Mucosa of descending colon (tissue), 3 donors: ENCODE measurements around the gene CDC34. TPM values are rescaled to one million over a fixed set of nuclear protein-coding genes. Genes with fewer than 3 reads are reported as not detected.
A peak's percentile ranks its signal among the peaks of the same experiment; 100 is the strongest.

Source experiments
- ATAC-seq: fragments of 200-7000 bp; cut with Tn5 transposase; one replicate; pipeline ENCODE4 v1.9.1; 2020; ENCODE audit warnings: mild to moderate bottlenecking, moderate library complexity
- DNase-seq, 3 donors: peaks; one replicate each; pipeline ENCODE4 v3.0.0-alpha.2; 2020
- H3K36me3 ChIP-seq: fragments of 200-600 bp; one replicate; pipeline ENCODE4 v1.8.0; 2021; ENCODE audit warnings: low read depth, mild to moderate bottlenecking
- H3K4me1 ChIP-seq: fragments of 200-600 bp; one replicate; pipeline ENCODE4 v1.8.0; 2021; ENCODE audit warnings: low read depth, mild to moderate bottlenecking
- H3K4me3 ChIP-seq: fragments of 200-600 bp; one replicate; pipeline ENCODE4 v1.8.0; 2021; ENCODE audit warnings: mild to moderate bottlenecking
- H3K9me3 ChIP-seq: fragments of 200-600 bp; one replicate; pipeline ENCODE4 v1.8.0; 2021; ENCODE audit warnings: mild to moderate bottlenecking
- intact Hi-C, 2 donors: fragments of 100-400 bp; cut with DNase I in 1 of 2; cut with micrococcal nuclease in 1 of 2; formaldehyde crosslinking; loops; one replicate each; pipeline versions ENCODE4 v1.11.0 to v1.11.1; 2022; cut with DNase I, micrococcal nuclease
- total RNA-seq, 3 donors: library from RNA; stranded (reverse); fragmentation: NEBNext Ultra II Directional in 2 of 3; extraction: Animal tissue kit (Norgen Biotek cat#: 25700) in 2 of 3; gene quantifications; one replicate each; pipeline versions ENCODE4 v1.2.1 to v1.2.4, GENCODE V29; 2021 to 2023
- TF ChIP-seq, protein P1 (sequence below): fragments of 200-600 bp; IDR thresholded peaks from one replicate; pipeline ENCODE4 v1.8.0; 2022; ENCODE audit warnings: antibody characterized with exemption, mild to moderate bottlenecking
- donor health status: DM: no; HTN: no; CAD: no; lungs with moderate emphysema.
- donor health status: DM: no; HTN: no; CAD: no.
- donor health status: DM: no; HTN: yes; CAD: no.

CDC34 gene
- total RNA-seq, 3 donors from 2014 or later = 64.6 to 78.0 (median 71.2) TPM

DNA sequence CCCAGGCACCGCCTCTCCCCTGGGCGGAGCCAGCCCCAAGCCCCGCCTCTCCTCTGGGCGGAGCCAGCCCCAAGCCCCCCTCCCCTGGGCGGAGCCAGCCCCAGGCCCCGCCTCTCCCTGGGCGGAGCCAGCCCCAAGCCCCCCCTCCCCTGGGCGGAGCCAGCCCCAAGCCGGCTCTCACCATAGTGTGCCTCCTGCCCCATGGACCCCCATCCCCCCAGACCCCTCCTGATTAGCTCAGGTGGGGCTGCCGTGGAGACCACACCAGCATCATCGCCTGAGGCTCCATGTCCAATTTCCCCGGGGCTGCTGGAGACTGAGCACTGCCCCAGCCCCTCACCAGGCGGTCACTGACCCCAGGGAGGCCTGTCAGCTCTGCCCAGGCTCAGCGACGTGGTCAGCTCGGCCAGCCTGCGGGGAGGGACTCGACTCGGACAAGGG, 39.4 kb upstream of the CDC34 start:
- DNase-seq (no peak), ATAC-seq (no peak)
- TF ChIP-seq, protein P1, sequence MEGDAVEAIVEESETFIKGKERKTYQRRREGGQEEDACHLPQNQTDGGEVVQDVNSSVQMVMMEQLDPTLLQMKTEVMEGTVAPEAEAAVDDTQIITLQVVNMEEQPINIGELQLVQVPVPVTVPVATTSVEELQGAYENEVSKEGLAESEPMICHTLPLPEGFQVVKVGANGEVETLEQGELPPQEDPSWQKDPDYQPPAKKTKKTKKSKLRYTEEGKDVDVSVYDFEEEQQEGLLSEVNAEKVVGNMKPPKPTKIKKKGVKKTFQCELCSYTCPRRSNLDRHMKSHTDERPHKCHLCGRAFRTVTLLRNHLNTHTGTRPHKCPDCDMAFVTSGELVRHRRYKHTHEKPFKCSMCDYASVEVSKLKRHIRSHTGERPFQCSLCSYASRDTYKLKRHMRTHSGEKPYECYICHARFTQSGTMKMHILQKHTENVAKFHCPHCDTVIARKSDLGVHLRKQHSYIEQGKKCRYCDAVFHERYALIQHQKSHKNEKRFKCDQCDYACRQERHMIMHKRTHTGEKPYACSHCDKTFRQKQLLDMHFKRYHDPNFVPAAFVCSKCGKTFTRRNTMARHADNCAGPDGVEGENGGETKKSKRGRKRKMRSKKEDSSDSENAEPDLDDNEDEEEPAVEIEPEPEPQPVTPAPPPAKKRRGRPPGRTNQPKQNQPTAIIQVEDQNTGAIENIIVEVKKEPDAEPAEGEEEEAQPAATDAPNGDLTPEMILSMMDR = no peak
- no peaks in the 10 kb centered on the region for H3K9me3 ChIP-seq
- no peaks in the 10 kb centered on the region for H3K36me3 ChIP-seq
- intact Hi-C loops = no loop called here
- peaks cover 3% of the 10 kb centered on the region for H3K4me1 ChIP-seq
- no peak overlapping the region for H3K4me3 ChIP-seq

DNA sequence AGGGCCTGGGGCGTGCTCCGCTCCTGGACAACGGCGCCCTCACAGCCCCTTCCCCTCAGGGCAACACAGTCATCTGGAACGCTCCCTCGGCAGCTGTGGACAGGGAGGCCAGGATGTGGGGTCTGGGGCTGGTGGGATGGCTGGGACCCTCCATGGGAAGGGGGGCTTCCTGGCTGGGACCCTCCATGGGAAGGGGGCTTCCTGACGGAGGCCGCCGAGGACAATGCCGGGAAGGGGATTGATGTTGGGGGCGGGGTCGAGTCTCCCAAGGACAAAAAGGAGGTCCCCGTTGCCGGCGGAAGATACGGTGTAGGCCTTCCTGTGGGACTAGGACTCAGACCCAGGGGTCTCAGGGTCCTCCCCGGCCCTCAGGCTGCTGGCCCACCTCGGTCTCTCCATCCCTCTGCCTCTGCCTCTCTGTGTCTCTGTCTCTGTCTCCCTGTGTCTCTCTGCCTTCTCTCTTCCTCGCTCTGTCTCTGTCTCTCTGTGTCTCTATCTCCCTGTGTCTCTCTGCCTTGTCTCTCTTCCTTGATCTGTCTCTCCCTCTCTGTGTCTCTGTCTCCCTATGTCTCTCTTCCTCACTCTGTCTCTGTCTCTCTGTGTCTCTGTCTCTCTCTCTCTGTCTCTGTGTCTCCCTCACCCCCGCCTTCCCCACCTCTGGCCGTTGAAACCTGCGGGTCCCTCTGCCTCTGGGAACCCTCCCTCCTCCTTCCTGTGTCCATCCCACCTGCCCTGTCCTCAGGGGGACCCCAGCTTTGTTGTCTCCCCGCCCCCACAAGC, 38.0 kb upstream of the CDC34 start:
- TF ChIP-seq, protein P1 = no peak
- H3K36me3 ChIP-seq = no peaks in the 10 kb centered on the region
- no peaks in the 10 kb centered on the region for H3K9me3 ChIP-seq
- ATAC-seq (no peak), DNase-seq (no peak)
- H3K4me1 ChIP-seq = peaks cover 5% of the 10 kb centered on the region
- intact Hi-C loops = no loop called here
- H3K4me3 ChIP-seq = no peak overlapping the region

GRCh38 chr19:494171-495080, 37.1 kb upstream of the CDC34 start:
- DNase-seq = no peak
- H3K4me3 ChIP-seq = no peak overlapping the region
- TF ChIP-seq, protein P1 = no peak
- no peaks in the 10 kb centered on the region for H3K9me3 ChIP-seq
- intact Hi-C loops = no loop called here
- peaks cover 5% of the 10 kb centered on the region for H3K4me1 ChIP-seq
- ATAC-seq = no peak
- no peaks in the 10 kb centered on the region for H3K36me3 ChIP-seq

DNA sequence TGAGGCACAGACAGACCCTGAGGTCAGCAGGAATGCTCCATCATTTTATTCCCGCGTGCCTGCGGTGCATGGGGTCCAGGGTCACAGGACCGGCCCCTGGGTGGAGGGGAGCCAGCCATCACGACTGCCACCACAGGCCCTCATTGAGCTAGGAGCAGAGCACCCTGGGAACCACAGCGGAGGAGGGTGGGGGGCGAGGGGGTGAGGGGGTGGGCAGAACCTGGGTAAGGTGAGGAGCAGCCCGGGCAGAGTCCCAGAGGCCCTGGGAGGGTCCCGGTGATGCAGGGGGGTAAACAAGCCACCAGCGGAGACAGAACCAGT, 36.5 kb upstream of the CDC34 start:
- ATAC-seq (no peak), DNase-seq (no peak)
- intact Hi-C loops = no loop called here
- H3K9me3 ChIP-seq = no peaks in the 10 kb centered on the region
- H3K4me3 ChIP-seq = no peak overlapping the region
- H3K4me1 ChIP-seq = peaks cover 5% of the 10 kb centered on the region
- TF ChIP-seq, protein P1 = no peak
- no peaks in the 10 kb centered on the region for H3K36me3 ChIP-seq

- DNase-seq = peak in 1 of 3 donors; percentile 61
- peak; percentile 69 for ATAC-seq
- intact Hi-C loops = no loop called here
- Histone ChIP-seq H3K4me1 (peaks cover 5% of the 10 kb centered on the region), H3K36me3 (no peaks in the 10 kb centered on the region), H3K4me3 (no peak overlapping the region), H3K9me3 (no peaks in the 10 kb centered on the region)
- TF ChIP-seq, protein P1 = peak; percentile 50
These were observed 36.0 kb upstream of the CDC34 start for GRCh38 chr19:495402-496111.
